Frontal cortex (tissue), 4 donors: Measurements from ENCODE around the gene ASH1L. TPM values are rescaled to one million over a fixed set of nuclear protein-coding genes. Genes with fewer than 3 reads are reported as not detected.
"Not testable (repeated sequence)": the region's sequence is repeated elsewhere in the genome, so short reads cannot be mapped to it uniquely, and the experiment has no call there.

Experiments
- DNase-seq, 2 donors: peaks; one replicate each; pipeline ENCODE4 v3.0.0; 2012; ENCODE audit warnings: low spot score in 2 of 2
- FAIRE-seq: peaks from 2 replicates; lab custom pipeline; 2012; peaks lifted over from hg19 to GRCh38; lab: Jason Lieb, UNC
- total RNA-seq: library from RNA; depleted of rRNA; stranded (reverse); fragments of >200 nt; gene quantifications from one replicate; pipeline ENCODE4 v1.2.3, GENCODE V29; 2014
- donor health status: control.
- donor health status: control.
- donor health status: control.

ASH1L gene
- total RNA-seq, 1 donor from 2014 or later, result 56.7 TPM

DNA sequence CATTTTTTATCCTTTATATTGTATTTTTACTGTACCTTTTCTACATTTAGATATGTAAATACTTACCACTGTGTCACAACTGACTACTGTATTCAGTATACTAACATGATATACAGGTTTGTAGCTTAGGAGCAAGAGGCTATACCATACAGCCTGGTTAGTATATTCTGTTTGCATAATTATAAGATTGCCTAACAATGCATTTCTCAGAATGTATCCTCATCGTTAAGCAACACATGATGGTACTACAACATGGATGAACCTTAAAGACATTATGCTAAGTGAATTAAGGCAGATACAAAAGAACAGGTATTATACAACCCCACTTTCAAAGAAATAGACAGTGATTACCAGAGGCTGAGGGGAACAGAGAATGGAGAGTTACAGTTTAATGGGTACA, 179.2 kb downstream of the ASH1L start:
- DNase-seq, result no peak
- no peak for FAIRE-seq

DNA sequence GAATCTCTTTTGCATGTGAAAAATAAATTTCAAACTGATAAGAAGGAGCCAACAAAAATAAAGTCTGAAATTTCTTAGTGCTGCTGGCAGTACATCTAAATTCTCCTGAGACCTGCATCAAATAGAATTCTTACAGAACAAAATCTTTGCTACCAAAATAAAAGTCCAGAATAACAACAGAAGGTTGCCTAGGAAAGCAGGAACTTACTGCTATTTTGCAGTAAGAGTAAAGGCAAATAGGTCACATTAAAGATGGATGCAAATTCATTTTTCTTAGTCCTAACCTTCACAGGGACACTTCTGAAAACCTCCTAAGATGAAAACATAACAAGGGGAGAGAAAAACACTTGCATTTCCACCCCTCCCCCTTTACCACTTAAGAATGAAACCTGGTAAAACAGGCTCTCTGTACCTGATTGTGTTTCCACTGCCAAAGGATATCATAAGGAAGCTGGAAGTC, 182.9 kb downstream of the ASH1L start:
- DNase-seq (peak in 1 of 2 donors; percentile 43), FAIRE-seq (no peak)

DNA sequence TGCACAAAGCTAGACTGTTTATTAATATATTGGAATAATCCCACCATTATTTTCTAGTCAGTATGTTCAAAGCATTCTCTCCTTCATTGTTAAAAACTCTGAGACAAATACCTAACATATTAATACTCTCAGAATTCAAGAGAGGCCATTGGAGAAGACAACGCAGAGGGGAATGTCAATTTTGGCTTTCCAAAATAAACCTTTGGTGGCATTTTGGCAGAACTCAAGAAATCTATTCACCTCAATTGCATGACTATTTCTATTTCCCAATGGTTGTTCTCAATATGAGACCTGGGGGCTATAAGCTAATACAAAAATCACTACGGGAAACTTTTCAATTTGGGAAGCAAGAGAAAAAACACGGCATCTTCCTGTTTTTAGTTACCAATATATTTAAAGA, 183.4 kb downstream of the ASH1L start:
- DNase-seq (no peak), FAIRE-seq (no peak)

DNA sequence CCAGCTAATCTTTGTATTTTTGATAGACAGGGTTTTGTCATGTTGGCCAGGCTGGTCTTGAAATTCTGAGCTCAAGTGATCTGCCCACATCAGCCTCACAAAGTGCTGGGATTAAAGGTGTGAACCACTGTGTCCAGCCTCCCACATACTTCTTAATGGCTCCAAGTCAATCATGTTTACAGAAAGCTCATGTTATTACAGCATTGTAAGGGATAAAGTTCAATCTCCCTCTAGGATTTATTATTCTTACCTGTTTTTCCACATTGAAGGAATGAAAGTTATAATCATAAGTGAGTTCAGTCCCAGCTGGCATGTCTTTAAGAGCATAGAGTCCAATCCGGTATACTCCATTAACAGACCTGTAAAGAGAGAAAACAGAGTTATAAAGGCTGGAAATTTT, 202.6 kb downstream of the ASH1L start:
- FAIRE-seq (no peak), DNase-seq (no peak)

DNA sequence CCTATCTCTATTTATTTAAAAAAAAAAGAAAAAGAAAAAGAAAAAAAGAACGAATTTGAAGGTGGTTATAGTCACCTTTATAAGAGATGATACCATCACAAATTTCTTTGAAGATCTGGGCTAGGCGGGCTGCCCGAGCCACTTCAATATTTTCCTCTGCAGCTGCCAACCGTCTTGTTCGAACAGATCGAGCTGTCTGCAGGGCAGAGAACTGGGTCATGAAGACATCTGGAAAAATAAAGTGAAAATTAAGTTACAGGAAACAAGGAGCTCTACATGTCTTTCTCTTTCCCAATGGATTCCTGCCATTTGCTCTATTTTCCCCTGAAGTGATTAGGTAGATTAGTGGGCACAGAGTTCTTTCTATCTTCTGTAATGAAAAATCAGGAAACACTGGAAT, 210.0 kb downstream of the ASH1L start:
- no peak for DNase-seq
- no peak for FAIRE-seq

DNA sequence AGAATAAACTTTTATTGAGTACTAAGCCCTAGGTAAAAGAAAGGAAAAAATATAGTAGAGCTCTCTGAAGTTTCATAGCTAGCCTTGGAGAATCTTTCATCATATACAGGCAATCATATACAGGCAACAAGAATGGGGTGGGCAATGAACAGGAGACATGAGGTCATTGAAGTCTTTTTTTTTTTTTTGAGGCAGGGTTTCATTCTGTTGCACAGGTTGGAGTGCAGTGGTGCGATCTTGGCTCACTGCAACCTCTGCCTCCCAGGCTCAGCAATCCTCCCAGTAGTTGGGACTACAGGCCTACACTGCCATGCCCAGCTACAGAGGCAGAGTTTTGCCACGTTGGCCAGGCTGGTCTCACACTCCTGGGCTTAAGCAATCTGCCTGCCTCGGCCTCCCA, 219.8 kb downstream of the ASH1L start:
- no peak for DNase-seq
- no peak for FAIRE-seq

DNA sequence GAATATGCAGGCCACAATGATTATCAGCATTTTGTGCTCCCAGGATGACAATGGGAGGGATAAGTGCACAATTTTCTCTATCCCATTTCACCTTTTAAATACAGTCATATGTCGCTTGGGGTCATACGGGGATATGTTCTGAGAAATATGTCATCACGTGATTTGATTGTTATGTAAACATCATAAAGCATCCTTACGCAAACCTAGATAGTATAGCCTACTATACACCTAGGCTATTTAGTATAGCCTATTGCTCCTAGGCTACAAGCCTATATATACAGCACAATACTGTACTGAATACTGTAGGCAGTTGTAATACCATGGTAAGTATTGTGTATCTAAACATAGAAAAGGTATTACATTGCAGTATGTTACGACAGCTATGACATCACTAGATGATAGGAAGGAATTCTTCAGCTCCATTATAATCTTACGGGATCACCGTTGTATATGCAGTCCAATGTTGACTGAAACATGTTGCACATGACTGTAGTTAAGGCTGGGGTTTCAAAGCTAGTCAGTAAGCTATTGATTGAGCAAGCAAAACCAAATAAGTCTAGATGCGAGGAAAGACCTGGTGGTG, 223.0 kb downstream of the ASH1L start:
- no peak for FAIRE-seq

DNA sequence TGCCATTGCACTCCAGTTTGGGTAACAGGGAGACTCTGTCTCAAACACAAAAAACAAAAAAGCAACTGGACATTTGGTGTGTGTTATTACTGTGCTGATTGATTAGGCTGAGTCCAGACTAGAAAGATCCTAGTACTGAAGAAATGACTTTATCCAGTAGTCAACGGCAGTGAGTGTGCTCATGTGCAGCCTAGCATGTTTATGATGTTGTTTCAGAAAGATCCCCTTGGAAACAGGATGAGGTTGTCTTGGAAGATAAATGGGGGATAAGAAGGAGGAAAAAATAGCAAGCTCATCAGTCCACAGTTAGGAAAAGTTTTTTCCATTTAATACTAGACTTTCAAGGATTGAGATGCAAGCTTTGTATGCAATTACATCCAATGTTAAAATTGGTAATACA, 227.6 kb downstream of the ASH1L start:
- DNase-seq (no peak), FAIRE-seq (no peak)

More for the DNA sequence above, 223.0 kb downstream of the ASH1L start:
- no peak for DNase-seq

DNA sequence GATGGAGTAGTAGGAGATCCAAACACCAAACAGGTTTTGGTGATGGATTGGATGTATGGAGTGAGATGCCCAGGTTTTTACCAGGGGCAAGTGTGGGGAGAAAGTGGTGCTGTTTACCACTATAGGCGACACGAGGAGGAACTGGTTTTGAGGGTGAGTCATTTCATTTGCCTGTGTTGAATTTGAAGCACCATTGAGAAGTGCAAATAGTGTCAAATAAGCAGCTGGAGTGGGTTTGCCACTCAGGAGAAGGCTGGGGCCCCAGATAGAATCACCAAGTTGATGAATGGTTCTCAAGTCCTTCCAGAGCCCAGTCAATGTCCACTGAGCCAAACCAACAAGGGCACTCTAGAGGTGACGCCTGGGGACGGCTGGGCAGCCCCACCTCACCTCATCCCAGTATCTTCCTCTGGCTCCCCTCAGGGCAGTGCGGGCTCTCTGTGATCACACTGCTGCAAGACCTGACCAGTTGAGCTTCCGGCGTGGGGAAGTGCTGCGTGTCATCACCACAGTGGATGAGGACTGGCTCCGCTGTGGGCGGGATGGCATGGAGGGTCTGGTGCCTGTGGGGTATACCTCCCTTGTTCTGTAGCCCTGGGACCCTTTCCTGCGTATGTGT, 232.5 kb downstream of the ASH1L start:
- DNase-seq (no peak), FAIRE-seq (no peak)

DNA sequence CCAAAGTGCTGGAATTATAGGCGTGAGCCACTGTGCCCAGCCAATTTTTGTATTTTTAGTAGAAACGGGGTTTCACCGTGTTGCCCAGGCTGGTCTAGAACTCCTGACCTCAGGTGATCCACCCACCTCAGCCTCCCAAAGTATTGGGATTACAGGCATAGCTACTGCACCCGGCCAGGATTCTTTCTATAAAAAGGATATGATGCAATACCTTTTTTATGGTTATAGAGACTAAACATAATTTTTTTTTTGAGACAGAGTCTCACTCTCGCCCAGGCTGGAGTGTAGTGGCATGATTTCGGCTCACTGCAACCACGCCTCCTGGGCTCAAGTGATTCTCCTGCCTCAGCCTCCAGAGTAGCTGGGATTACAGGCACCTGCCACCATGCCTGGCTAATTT, 233.7 kb downstream of the ASH1L start:
- not testable (repeated sequence) for DNase-seq, FAIRE-seq

DNA sequence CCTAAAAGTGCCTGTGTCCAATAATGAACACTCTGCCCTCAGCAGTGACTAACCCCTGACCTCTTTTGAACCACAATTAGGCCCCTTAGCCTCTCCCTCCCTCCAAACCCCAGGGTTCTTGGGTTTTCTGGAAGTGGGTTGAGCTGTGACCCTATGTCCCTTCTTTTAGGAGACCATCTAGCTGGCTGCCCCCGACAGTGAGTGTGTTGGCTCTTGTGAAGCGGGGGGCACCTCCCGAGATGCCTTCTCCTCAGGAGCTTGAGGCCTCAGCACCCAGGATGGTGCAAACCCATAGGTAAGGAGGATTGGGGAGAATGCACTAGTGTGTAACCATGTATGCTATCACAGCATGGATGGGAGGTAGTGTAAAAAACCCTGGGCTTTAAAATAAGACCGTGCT, 234.6 kb downstream of the ASH1L start:
- DNase-seq (no peak), FAIRE-seq (no peak)

DNA sequence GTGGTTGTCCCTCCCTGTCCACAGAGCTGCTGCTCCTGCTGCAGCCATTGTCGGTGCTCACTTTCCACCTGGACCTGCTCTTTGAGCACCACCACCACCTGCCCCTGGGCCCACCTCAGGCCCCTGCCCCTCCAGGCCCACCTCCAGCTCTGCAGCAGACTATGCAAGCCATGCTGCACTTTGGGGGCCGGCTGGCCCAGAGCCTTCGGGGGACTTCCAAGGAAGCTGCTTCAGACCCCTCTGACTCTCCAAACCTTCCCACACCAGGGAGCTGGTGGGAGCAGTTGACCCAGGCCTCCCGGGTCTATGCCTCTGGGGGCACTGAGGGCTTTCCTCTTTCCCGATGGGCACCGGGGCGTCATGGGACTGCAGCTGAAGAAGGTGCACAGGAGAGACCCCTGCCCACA, 236.0 kb downstream of the ASH1L start:
- FAIRE-seq (no peak), DNase-seq (no peak)

DNA sequence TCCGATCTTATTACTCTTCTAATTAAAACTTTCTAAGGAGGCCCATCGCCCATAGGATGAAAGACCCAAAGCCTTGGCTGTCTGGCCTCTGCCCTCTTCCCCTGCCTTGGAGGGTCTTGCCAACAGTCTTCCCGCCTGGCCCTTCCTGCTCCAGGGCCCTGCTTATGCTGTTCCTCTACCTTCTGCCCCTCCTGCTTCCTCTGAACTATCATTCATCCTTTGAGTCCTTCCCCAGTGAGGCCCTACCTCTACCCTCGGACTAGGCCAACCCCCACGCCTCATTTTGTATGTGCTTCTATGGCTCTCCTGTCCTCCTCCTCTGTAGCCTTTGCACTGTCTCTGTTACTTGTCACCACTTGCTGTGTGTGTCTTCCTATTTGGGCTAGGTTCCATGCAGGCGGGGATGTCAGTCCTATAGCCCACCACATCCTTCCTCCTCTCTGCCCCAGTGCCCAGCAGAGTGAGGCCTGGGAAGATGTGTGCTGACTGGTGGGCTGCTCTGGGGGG, 236.5 kb downstream of the ASH1L start:
- FAIRE-seq, result no peak

DNA sequence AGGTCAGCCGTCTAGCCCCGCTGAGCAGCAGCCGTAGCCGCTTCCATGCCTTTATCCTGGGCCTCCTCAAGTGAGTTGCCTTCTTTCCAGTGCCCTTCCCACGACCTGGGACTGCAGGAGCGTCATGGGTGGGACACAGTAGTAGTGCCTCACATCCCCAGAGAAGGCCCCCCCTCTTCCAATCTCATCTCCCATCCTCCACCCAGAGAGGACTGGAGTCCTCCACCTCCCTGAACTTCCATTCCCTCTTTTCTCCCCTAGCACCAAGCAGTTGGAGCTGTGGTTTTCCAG, 237.1 kb downstream of the ASH1L start:
- no peak for FAIRE-seq
- no peak for DNase-seq

More for the DNA sequence above, 236.5 kb downstream of the ASH1L start:
- no peak for DNase-seq

DNA sequence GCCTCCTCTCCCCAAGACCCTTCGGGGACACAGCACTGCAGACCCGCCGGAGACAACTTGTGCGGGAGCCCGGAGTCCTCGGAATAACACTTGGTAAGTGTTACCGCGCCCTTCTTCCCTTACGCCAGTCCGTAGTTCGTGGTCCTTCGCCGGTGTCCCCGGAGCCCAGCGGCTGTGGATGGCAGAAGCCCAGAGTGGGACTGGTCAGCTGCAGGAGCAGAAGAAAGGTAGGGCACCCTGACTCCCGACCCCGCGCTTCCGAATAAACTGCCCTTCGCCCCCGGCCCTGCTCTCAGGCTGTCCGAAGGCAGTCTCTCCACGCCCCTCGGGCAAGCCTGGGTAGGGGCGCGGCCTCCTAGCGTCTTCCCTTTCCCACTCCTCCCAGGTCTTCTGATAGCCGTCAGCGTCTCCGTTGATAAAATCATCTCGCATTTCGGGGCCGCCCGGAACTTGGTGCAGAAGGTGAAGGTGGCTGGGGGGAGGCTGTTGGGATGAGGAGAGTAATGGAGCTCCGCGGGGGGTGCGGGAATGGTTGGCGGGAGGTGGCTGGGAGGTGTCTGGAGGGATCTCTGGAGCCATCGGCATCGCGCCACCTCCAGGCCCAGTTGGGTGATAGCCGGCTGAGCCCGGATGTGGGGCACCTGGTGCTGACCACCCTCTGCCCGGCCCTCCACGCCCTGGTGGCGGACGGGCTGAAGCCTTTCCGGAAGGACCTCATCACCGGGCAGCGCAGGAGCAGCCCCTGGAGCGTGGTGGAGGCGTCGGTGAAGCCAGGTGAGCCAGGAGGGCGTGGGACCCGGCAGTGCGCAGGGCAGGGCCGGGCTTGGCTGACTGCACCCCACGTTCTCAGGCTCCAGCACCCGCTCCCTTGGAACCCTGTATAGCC, 237.6 kb downstream of the ASH1L start:
- DNase-seq, result peak in 1 of 2 donors; percentile 56
- no peak for FAIRE-seq

DNA sequence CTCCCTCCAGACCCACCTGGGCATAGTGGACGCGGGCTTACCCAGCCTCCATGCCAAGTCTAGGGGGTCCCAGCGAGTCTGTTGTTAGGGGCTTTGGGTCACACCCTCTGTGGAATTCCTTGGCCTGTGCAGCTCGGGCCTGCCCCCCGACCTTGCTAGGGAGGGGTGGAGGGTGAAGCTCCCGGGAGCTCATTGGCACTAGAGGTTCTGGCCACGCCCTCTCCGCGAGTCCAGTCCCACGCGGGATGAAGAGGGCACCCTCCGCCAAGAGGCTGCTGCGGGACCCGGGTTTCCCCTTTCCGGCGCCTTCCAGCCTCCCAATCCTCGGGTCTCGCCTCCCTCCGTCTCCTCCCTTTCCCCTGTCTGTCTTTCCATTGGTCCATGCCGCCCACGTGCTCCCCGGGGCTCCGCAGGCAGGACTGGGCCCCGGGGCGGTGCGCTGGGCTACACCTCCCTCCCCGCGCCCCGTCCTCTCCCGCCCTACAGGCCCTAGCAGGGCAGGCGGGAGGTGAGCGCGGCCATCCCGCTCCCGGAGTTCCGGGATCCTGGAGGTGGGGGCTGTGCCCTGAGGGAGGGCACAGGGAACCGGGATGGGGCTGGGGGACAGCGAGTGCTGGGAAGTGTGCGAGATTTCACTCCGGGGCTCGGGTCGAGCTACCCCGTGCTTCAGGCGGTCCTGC, 238.4 kb downstream of the ASH1L start:
- FAIRE-seq, result no peak
- peak; percentile 94 to 95 for DNase-seq

DNA sequence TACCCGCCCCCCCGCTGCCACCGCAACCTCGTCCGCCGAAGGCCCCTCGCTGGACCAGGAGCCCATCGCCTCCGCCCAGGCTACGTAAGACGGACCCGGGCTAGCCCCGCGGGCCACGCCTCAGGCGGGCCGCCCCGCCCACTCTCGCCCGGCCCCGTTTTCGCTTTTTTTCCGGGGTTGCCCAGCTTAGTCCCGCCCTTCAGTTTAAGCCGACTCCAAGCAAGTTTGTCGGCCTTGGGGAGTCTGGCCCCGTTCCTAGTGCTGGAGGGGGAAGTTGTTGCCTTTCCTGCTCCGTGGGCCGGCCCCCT, 238.9 kb downstream of the ASH1L start:
- no peak for FAIRE-seq

DNA sequence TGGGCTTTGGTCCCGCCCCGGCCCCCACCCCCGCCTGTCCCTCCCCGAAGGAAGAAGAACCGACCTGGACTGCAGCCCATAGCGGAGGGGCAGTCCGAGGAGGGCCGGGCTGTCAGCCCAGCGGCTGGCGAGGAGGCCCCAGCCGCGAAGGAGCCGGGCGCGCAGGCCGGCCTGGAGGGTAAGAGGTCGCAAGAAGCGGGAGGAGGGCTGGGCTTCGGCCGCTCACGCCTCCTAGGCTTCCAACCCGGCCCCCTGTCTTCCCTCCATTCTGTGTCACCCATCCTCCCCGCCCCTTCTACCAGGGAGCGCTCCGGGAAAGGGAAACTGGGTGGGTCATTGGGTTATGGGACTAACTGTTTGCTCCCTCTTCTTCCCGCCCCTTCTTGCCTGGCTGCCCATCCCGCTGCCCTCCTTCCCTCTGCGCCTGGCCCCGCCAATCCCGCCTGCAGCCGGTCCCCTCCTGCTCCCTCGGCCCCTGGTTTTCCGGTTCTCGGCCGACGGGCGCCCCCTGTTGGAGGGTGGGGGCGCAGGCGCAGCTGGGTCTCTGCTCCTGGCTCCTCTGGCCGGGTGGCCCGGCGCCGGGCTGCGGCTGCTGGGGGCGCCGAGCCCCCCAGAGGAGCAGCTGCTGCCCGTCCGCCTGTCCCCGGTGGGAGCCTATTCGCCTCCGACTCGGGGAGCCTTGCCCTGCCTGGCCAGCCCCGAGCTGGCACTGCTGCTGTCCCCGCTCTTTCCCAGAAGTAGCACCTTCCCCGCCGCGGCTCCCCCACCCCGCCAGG, 239.5 kb downstream of the ASH1L start:
- DNase-seq, result peak; percentile 83 to 87
- FAIRE-seq, result no peak

More for the DNA sequence above, 238.9 kb downstream of the ASH1L start:
- DNase-seq, result peak; percentile 72 to 82

DNA sequence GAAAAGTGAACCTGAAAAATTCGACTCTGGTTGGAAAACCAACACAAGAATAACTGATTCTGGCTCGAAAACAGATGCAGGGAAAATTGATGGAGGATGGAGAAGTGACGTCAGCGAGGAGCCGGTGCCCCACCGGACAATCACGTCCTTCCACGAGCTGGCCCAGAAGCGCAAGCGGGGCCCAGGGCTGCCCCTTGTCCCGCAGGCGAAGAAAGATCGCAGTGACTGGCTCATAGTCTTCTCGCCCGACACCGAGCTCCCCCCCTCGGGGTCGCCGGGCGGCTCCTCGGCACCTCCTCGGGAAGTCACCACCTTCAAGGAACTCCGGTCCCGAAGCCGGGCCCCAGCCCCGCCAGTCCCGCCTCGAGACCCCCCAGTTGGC, 240.0 kb downstream of the ASH1L start:
- FAIRE-seq, result no peak
- peak in 1 of 2 donors; percentile 62 for DNase-seq
